PFSK-1 (cell line): ENCODE measurements around the gene RAP1A.

Experiments used
- POLR2AphosphoS5 ChIP-seq: IDR thresholded peaks from 2 replicates; pipeline ENCODE4 v1.6.1; 2012; ENCODE audit warnings: low read depth, mild to moderate bottlenecking, control low read depth, low read length, moderate library complexity
- SIN3A ChIP-seq: IDR thresholded peaks from 2 replicates; pipeline ENCODE4 v1.6.1; 2012; ENCODE audit warnings: mild to moderate bottlenecking, low read length, moderate library complexity, borderline replicate concordance; ENCODE audit not compliant: insufficient read depth
- TAF1 ChIP-seq: IDR thresholded peaks from 2 replicates; pipeline ENCODE4 v1.6.1; 2012; ENCODE audit warnings: low read length, control low read depth, borderline replicate concordance; ENCODE audit not compliant: insufficient read depth
- TF ChIP-seq, protein P1 (sequence below), 2 experiments: IDR thresholded peaks; 2 replicates each; pipeline versions ENCODE4 v1.6.1 to v1.8.0; 2011 to 2012; ENCODE audit warnings: low read depth in 2 of 2, low read length in 2 of 2, control low read depth in 1 of 2, inconsistent platforms in 1 of 2, mild to moderate bottlenecking in 1 of 2, moderate library complexity in 1 of 2; ENCODE audit not compliant: insufficient read depth in 1 of 2

DNA sequence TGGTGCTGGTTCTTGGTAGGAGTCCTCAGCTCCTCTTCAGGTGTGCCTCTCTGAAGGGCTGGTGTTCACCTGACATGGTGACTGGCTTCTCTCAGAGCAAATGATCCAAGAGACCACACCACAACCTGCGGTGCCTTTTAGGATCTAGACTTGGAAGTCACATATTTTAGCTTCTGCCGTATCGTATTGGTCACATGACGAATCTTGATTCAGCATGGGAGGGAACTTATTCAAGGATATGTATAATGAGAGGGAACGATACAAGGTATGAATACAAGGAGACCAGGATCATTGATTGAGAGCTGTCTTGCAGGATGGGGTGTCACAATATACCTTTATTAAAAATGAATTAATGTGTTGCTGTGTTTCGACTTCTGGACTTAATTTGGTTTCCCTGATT, 58.0 kb downstream of the RAP1A start:
- TF ChIP-seq SIN3A (no peak), POLR2AphosphoS5 (no peak), TAF1 (no peak)
- TF ChIP-seq, protein P1, sequence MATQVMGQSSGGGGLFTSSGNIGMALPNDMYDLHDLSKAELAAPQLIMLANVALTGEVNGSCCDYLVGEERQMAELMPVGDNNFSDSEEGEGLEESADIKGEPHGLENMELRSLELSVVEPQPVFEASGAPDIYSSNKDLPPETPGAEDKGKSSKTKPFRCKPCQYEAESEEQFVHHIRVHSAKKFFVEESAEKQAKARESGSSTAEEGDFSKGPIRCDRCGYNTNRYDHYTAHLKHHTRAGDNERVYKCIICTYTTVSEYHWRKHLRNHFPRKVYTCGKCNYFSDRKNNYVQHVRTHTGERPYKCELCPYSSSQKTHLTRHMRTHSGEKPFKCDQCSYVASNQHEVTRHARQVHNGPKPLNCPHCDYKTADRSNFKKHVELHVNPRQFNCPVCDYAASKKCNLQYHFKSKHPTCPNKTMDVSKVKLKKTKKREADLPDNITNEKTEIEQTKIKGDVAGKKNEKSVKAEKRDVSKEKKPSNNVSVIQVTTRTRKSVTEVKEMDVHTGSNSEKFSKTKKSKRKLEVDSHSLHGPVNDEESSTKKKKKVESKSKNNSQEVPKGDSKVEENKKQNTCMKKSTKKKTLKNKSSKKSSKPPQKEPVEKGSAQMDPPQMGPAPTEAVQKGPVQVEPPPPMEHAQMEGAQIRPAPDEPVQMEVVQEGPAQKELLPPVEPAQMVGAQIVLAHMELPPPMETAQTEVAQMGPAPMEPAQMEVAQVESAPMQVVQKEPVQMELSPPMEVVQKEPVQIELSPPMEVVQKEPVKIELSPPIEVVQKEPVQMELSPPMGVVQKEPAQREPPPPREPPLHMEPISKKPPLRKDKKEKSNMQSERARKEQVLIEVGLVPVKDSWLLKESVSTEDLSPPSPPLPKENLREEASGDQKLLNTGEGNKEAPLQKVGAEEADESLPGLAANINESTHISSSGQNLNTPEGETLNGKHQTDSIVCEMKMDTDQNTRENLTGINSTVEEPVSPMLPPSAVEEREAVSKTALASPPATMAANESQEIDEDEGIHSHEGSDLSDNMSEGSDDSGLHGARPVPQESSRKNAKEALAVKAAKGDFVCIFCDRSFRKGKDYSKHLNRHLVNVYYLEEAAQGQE (IDR thresholded peaks at IDR 0.05; ENCODE audit: insufficient read depth in 1 of 2, low read depth in 2 of 2, low read length in 2 of 2): no peak
